ENCODE measurements around the gene ACVR1C. TPM values are rescaled to one million over a fixed set of nuclear protein-coding genes. Genes with fewer than 3 reads are reported as not detected.

The ACVR1C gene
- total RNA-seq, 1 donor from 2014 or later, result 1.1 TPM

GRCh38 chr2:157625296-157625695 is 3.4 kb downstream of the ACVR1C start:
- Histone ChIP-seq H3K36me3 (no peaks in the 10 kb centered on the region), H3K27me3 (peaks cover 5% of the 10 kb centered on the region), H3K4me1 (peaks cover 12% of the 10 kb centered on the region), H3K9me3 (no peaks in the 10 kb centered on the region), H3K27ac (no peak overlapping the region), H3K4me3 (no peak overlapping the region)
- TF ChIP-seq CTCF (IDR thresholded peaks at IDR 0.05), result no peak
- DNase-seq (no peak), ATAC-seq (no peak)
- intact Hi-C loops (cut with DNase I), result no loop called here

GRCh38 chr2:157620956-157621355 is 7.7 kb downstream of the ACVR1C start:
- Histone ChIP-seq H3K27ac (no peak overlapping the region), H3K36me3 (no peaks in the 10 kb centered on the region), H3K4me3 (no peak overlapping the region), H3K27me3 (no peaks in the 10 kb centered on the region), H3K4me1 (no peaks in the 10 kb centered on the region), H3K9me3 (no peaks in the 10 kb centered on the region)
- DNase-seq, result no peak
- no peak for TF ChIP-seq CTCF (IDR thresholded peaks at IDR 0.05)
- no peak for ATAC-seq
- intact Hi-C loops (cut with DNase I), result no loop called here

- Histone ChIP-seq H3K4me1 (no peaks in the 10 kb centered on the region), H3K27me3 (no peaks in the 10 kb centered on the region), H3K36me3 (no peaks in the 10 kb centered on the region), H3K27ac (no peak overlapping the region), H3K4me3 (no peak overlapping the region), H3K9me3 (no peaks in the 10 kb centered on the region)
- DNase-seq (no peak), ATAC-seq (no peak)
- no peak for TF ChIP-seq CTCF (IDR thresholded peaks at IDR 0.05)
- intact Hi-C loops (cut with DNase I), result no loop called here
Measured at GRCh38 chr2:157611726-157612125, 16.9 kb downstream of the ACVR1C start.

GRCh38 chr2:157611110-157611509 is 17.6 kb downstream of the ACVR1C start:
- no peaks in the 10 kb centered on the region for H3K4me1 ChIP-seq
- no peaks in the 10 kb centered on the region for H3K27me3 ChIP-seq
- no peak overlapping the region for H3K4me3 ChIP-seq
- H3K36me3 ChIP-seq, result no peaks in the 10 kb centered on the region
- ATAC-seq, result no peak
- no peak for DNase-seq
- TF ChIP-seq CTCF (IDR thresholded peaks at IDR 0.05), result no peak
- intact Hi-C loops (cut with DNase I), result no loop called here
- H3K27ac ChIP-seq, result no peak overlapping the region
- no peaks in the 10 kb centered on the region for H3K9me3 ChIP-seq

- TF ChIP-seq CTCF (IDR thresholded peaks at IDR 0.05), result no peak
- ATAC-seq, result no peak
- intact Hi-C loops (cut with DNase I), result no loop called here
- no peaks in the 10 kb centered on the region for H3K36me3 ChIP-seq
- no peaks in the 10 kb centered on the region for H3K9me3 ChIP-seq
- DNase-seq, result no peak
- no peak overlapping the region for H3K27ac ChIP-seq
- no peaks in the 10 kb centered on the region for H3K4me1 ChIP-seq
- H3K4me3 ChIP-seq, result no peak overlapping the region
- H3K27me3 ChIP-seq, result no peaks in the 10 kb centered on the region
Measured at GRCh38 chr2:157606534-157606933, 22.1 kb downstream of the ACVR1C start.

- TF ChIP-seq CTCF (IDR thresholded peaks at IDR 0.05), result no peak
- intact Hi-C loops (cut with DNase I), result no loop called here
- Histone ChIP-seq H3K9me3 (no peaks in the 10 kb centered on the region), H3K36me3 (no peaks in the 10 kb centered on the region), H3K4me1 (no peaks in the 10 kb centered on the region), H3K4me3 (no peak overlapping the region), H3K27me3 (no peaks in the 10 kb centered on the region), H3K27ac (no peak overlapping the region)
- DNase-seq (no peak), ATAC-seq (no peak)
Measured at GRCh38 chr2:157603198-157603597, 25.5 kb downstream of the ACVR1C start.
